22Rv1 (cell line): ENCODE data around the gene KCNQ2.

ENCODE experiments used
- H3K27ac ChIP-seq: fragments of 450-650 bp; 2 replicates; pipeline ENCODE4 v1.5.1; 2017
- CTCF ChIP-seq: fragments of 450-650 bp; IDR thresholded peaks from 2 replicates; pipeline ENCODE4 v1.5.1; 2017; ENCODE audit warnings: mild to moderate bottlenecking
- ZFX ChIP-seq: fragments of 450-650 bp; IDR thresholded peaks from 2 replicates; pipeline ENCODE4 v1.6.1; 2017; ENCODE audit warnings: antibody characterized with exemption, borderline replicate concordance

Gene KCNQ2

GRCh38 chr20:63471981-63472831 is at the start of gene KCNQ2:
Gene KCNQ2 (minus strand): TSS chr20:63472655. CDS start chr20:63472463, 192 bp downstream.
- no peak for TF ChIP-seq CTCF
- no peak for TF ChIP-seq ZFX
- H3K27ac ChIP-seq = no peak within 1 kb of the TSS

GRCh38 chr20:63521602-63522001 is 49.1 kb upstream of the KCNQ2 start:
- TF ChIP-seq ZFX (no peak), CTCF (no peak)
- peak overlapping the region; percentile 92 for H3K27ac ChIP-seq

GRCh38 chr20:63520934-63521601 is 48.6 kb upstream of the KCNQ2 start:
- TF ChIP-seq CTCF = no peak
- TF ChIP-seq ZFX = no peak

GRCh38 chr20:63520504-63520933 is 48.1 kb upstream of the KCNQ2 start, which contains the start of gene PPDPF:
Gene PPDPF (plus strand): TSS chr20:63520765. CDS start chr20:63521309, 544 bp downstream.
- no peak for TF ChIP-seq CTCF
- no peak for TF ChIP-seq ZFX
- H3K27ac ChIP-seq = peak within 1 kb of the TSS; percentile 92

More at GRCh38 chr20:63520934-63521601, 48.6 kb upstream of the KCNQ2 start:
- peak overlapping the region; percentile 92 for H3K27ac ChIP-seq

- H3K27ac ChIP-seq = peak overlapping the region; percentile 92
- TF ChIP-seq CTCF (peak; percentile 25; the same call in 1 of the 2 replicates), ZFX (no peak)
Observed at GRCh38 chr20:63519668-63520503, 47.4 kb upstream of the KCNQ2 start.

GRCh38 chr20:63518946-63519667 is 46.7 kb upstream of the KCNQ2 start:
- H3K27ac ChIP-seq = no peak overlapping the region

More at GRCh38 chr20:63518946-63519667, 46.7 kb upstream of the KCNQ2 start:
- TF ChIP-seq CTCF = no peak
- TF ChIP-seq ZFX = no peak
